Stimulated activated CD8-positive, alpha-beta memory T cell treated with anti-CD3 and anti-CD28 coated beads, Interleukin-2, amount 100 ng/mL, for 1 hour (primary cell): ENCODE results near the gene NFIA.

ENCODE experiments used
- DNase-seq, 2 donors: peaks; one replicate each; pipeline ENCODE4 v3.0.0-alpha.2; 2020; ENCODE audit warnings: low read depth in 2 of 2

NFIA gene

DNA sequence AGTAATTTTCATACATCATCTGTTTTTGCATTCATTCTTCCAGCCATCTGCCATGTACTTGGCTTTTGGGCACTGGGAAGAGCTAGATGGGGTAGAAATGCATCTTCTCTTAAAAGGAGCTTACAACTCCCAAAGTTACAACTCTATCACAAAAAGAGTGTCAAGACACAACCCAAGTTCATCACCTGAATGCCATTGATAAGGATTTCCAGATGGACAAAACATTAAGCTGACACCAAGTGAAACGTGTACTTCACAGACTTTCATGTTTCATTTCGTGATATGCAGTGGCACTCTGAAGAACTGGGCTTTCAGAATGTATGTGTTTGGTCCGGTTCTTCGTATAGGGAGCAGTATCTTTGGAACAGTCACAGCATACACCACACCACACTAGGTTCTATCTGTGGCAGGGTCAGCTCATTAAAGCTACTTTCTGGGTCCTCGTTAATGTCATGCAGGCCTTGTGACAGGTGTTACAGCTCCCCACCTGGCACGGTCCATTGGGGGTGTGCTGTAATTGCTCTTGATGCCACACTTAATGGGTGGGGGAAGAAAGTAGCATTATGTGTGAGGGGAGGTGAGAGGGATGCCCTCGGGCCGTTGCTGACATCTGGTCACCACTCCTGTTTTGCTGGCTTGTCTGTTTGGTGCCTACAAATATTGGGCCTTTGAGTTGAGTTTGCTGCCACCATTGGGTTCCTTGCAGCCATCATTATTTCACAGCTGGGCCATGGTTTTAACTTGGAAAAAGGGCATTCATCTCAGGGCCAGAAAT is 164.9 kb downstream of the NFIA start:
- no peak for DNase-seq

DNA sequence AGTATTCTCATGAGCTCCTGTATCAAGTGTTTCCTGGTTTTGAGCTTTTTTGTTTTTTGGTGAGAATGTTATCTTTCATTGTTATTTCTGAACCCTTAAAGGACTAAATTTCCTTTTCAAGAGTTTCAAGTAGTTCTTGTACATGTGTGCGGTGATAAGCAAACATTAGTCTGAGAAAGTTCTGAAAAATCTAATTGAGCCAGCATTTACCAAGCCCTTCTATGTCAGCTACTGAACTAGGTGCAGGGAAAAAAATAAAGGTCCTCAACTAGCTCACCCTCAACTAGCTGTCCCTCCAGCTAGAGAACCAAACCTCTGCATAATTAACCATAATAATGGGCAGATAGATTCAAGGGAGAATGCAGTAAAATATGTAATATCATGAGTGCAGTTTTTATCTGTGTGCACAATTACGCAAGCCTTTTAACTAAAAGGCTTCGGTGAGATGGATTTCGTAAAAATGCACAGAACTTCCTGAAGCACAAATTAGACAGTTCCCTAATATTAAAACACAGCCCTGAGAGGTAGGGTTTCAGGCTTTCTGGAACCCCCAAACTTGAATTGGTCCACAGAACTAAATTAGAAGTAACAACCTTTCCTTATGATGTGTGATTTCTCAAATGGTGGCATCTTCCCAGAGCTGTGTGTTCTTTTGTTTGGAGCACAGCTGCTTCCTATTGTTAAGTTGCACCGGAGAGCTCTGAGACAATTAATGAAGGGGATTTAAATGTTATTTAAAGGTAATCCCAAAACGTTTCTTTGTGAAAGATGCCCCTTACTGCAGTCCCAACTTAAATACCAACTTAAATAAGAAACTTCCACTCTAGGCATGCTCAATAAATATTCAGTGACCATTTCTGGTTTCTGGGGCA is 165.8 kb downstream of the NFIA start:
- no peak for DNase-seq

DNA sequence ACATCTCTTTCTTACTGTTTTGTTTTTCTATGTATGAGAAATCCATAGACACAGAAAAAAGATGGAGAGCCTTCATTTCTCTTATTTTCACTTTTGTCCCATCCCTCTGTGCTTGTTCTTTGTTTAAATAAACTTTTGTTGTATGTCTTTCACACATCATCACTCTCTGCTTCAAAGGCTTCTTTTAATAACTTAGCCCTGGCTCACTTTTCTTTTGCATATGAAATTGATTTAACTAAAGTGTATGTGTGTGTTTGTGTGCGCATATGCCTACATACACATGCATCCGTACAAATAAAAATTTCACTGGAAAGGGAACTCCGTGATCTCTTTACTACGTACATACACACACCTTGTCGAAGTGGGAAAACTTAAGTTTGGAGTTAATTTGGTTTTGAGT is 168.6 kb downstream of the NFIA start:
- no peak for DNase-seq

DNA sequence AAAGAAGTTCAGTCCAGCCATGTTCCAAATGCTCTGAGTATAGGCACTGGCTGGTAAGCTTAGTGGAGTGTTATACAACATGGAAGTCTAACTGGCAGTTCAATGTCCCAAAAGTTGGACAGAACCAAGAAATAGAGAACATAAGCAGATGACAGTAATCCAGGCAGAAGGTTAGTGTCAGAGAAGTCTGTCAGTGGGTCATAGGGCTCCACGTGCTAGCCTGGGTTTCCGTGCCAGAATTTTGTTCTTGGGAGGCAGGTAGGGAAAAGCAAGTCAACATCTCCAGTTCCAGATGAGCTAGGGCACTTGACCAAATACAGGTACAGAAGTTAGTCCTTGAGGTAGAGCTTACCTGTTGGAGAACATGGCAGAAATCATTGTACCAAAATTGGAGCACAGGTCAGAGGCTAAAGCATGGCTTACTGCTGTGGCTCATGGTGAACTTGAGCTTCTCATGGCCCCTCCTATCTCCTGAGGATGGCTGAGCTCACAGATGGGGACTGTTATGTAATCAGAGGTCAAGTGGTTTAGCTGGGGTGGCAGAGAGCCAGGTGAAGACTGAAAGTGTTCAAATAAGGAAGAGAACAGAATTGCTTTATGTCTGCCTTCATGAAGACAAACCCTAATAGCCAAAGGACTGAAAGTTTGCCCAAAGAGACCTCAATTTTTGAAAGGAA is 170.8 kb downstream of the NFIA start:
- DNase-seq = no peak

DNA sequence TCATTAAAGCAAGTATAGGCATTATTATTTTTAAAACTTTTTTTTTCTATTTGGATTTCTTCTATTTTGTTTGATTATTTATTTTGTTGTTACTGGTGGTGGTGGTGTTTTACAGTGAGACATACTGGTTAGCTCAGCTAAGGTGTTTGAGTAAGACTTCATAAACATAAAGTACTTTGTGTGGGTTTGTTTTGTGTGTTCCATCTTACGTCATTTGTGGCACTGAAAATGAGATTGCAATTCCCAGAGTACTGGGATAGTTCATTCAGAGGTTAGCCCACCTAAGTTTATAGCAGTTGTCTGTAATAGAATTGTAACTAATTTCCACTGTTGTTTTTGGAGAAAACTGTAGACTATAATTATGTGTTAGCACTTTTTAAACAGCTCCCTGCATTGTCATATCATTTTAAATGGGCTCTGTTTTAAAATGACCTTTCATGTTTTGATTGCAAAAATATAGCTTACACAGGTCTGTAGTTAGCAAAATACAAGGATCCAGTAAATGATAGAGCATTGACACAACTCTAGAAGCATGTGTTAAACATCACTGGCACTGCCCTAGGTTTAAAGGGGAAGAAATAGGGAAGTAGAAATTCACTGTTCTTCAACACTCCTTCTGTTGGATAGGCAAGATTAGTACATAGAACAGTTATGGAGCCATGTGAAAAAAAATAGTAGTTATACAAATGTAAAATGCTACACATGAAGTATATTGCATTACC is 171.7 kb downstream of the NFIA start:
- no peak for DNase-seq

DNA sequence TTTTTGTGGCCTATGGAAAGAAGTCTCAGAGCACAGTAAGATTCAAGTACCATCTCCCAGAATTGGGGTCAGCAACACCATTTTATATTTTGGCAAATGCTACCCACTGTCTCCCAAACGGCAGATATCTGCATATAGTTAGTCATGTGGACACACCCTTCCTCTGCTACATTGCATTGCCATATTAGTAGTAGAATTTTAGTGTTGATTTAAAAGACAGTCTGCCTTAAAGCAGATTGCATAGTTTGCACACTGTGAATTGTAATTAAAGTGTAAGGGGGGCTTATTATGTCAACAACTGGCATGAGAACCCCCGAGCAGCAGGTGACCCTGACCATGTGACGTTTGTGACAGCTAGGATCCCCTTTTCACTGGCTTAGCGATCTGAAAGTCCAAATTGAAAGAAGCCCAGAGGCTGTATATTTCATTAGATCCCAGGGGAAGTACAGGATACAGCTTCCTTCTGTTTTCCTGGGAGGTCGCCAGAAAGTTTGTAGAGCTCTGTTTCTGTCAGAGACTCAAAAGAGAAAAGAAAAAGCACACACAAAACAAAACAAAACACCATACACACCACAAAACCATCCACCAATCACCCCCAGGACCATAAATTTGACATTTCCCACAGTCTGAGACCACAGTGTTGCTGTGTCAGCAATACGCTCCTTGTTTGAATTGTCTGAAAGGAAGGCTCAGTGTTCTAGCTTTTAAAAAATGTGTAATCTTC is 172.4 kb downstream of the NFIA start:
- no peak for DNase-seq

DNA sequence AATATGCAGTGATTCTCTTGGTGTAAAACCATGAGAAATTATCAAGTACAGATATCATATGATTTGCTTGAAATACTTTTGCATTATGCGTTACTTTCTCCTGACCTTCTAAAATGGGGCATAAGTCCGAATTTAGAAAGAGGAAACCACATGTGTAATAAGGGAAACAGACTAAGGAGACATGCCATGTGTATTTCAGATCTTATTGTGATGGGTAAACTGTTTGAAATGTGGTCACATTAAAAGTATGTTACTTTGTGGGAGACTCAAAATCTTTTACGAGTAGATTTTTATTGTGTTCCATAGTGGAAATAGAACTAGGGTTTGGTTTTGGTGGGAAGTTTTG is 173.0 kb downstream of the NFIA start:
- DNase-seq = no peak

DNA sequence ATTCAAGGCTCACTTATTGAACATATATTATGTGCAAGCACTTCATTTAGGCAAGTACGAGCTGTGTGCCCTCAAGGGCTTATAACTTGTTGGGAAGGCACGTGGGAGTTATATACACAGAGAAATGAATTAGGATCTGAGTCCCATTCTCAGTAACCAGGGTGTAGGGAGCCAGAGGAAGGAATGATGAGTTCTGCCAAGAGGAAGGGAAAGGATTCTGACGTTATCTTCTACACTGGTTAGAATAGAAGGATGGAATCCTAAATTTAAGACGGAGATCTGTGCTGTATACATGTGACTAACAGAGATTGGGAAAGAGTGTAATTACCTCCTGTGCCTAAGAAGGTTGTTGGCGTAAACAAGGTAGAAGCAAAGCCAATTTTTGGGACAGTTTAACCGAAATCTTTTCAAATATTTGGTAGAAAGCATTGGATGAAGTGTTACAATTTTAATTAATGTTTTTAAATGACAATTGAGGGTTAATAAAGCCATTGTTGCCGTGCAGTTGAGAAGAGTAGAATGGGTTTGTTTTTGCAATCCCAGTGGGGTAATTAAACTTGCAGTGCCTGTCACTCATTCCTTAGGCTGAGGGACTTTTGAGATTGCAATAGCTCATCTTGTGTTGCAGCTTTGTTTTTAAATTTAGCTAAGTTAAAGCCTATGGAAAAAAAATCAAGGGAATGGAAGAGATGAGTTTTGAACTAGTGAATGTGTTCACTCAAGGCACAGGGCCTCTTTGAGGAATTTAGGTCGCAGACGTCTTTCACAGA is 177.2 kb downstream of the NFIA start:
- DNase-seq = no peak

DNA sequence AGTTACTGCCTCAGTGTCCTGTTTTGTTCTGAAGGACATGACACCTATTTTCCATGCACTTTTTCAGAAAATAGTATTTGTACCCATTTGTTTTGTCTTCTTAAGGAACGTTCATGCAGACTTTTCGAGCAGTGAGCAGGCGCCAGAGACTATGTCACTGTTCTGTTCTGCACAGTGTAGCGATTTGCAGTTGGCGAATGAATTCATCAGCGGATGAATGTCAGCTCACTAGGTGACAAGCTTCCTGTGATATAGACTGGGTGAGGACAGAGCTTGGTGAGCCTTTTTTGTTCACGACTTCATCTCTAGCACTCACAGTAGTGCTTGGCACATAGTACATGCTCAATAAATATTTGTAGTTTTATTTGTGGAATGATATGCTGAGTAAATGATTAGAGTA is 177.8 kb downstream of the NFIA start:
- no peak for DNase-seq

DNA sequence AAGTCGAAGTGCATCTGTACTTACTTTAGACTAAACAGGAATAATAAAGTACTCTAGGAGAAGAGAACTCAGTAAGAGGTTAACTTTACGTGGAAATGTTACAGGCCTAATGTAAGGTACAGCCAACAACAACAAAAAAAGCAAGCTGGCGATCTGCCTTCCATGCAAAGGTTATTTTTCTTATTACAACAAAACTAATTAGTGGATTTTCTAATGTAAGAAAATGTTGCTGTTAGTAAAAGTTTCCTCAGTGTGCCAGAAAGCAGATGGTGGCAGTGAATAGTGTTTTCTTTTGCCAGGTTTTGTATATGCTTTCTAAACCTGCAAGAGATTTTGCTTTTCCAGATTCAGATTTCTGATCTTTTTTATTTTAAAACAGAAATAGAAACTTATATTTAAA is 179.2 kb downstream of the NFIA start:
- no peak for DNase-seq

DNA sequence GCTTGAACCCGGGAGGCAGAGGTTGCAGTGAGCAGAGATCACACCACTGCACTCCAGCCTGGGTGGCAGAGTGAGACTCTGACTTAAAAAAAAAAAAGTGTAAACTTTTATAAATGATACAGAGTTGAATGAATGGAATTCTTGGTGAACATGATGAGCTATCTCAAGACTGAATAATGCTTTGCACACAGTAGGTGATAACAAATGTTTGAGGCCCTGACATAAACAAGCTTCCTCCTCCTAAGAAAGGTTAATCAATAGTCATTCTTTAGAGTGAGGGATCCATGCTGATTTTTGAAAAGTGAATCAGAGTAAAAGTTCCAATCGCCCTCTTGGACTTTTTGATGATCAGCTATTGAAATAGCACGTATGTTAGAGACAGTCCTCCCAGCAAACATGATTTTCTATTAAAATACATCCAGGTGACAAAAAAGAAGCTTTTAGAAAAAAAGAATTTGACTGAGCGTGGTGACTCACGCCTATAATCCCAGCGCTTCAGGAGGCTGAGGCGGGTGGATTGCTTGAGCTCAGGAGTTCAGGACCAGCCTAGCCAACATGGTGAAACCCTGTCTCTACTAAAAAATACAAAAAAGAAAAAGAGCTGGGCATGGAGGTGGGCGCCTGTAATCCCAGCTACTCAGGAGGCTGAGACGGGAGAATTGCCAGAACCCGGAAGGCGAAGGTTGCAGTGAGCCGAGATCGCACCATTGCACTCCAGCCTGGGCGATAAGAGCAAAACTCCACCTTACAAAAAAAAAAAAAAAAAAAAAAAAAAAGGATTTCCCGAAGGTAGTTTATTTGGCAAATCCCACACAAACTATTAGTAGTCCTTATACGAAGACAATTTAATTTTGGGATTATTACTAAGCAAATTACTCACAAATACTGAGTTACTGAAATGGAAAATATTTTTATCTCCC is 181.8 kb downstream of the NFIA start:
- DNase-seq = no peak

DNA sequence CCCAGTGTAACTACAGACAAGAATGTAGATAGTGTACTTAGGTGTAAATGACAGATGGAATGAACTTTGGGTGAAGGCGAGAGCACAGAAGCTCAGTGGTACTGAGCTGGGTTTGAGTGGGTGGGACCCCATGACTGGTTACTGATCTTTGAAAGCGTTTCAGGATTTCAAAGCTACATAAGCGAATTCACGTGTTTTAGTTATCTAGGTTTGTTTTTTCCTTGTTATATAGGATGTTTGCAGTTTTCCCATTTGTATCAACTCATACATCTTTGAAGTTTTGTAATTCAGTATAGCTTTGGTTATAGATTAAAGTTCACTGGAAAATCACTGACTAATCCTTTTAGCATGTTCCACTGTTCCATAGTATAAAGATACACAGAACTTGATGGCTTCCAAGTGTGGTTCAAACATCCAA is 182.5 kb downstream of the NFIA start:
- DNase-seq = no peak

DNA sequence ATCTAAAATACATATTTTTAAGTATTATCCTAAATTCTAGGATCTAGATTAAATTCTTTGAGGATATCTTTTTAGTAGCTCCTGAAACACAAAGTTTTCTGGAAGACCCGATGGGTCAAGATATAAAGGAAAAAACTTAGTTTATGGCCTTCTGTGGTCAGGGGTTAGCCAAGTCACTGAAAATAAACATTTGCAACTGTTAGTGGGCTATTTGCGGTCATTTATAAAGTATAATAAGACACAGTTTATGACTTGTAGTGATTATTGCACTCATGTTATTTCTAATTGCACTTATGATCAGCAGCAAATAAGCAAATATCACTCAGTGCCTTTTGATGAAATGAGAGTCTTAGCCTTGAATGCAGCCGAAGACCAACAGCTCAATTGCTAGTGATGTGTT is 183.3 kb downstream of the NFIA start:
- no peak for DNase-seq

DNA sequence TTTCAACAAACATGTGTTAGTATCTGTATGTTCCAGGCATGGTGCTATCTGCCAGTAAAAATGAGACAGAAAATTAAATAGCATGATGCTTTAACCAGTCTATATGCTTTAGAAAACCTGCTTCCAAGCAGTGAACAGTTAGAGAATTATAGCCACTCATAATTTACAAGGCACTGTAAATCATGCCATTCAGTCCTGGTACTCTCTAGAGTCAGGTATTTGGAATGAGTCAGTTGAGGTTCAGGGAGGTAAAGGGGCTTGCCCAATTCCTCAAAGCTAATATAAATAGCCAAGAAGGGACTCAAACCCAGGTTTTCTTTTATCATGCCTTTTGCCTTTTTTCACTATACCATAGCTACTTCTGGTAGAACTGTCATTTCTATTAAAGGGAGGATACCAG is 184.4 kb downstream of the NFIA start:
- DNase-seq = no peak

DNA sequence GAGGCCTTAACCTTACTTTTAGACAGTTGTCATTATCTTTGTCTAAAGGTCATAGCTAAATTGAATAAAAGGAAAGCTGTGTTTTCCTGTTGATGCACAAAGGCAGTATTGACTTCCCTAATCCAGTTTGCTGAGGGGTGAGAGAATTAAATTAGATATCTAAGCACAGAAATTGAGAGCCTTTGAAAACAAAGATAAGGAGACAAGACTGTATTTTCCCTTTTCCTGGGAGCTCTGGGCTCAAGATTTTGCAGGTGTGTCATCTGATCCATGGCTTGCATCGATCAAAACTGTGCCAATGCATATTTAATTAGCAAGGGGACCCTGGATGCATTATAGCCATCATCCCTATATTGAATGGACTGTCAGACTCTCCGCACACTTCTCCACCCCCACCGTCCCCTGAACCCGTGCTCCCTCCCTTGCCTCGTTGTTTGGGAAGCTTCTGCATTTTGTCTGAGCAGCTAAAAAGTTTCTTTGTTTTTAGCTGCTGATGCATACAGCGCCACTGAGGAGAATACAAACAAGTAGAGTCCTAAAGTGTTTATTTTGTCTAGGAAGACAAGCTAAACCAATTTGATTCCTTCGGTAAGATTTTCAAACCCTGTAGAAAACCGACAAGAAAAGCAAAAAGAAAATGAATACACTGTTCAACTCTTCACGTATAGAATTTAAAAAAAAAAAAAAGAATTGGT is 186.3 kb downstream of the NFIA start:
- no peak for DNase-seq

DNA sequence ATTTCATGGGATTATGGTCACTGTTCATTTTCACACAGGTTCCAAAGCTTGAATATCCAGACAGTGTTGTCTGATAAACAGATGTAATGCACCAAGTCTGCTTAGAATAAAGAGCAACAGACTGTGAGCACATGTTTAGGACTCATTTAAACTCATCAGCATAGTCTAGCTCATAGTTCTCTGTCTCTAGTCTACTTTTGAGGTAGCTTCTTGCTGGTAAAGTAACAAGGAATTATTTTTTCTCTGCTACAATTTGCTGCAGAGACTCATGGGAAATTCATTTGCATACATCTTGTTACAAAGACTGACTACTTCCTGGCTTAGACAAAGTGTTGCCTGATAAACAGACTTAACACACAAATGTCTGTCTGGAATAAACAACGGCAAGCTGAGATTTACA is 187.2 kb downstream of the NFIA start:
- DNase-seq = no peak

DNA sequence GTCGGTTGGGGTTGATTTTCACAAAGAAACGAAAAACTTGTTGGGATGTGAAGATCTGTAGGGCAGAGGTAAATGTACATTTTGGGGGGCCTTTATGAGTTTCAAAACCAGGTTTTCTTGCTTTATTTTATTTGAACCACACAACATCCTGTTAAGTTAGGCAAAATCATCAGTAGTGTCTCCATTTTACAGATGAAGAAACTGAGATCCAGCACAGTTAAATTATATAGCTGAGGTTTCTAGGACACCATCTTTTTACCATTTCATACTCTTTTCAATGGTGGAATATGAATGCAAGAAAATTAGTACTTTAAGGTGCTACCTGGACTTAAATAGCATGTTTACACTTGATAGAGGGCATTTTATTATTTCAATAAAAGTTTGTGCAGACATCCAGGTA is 187.7 kb downstream of the NFIA start:
- DNase-seq = no peak

DNA sequence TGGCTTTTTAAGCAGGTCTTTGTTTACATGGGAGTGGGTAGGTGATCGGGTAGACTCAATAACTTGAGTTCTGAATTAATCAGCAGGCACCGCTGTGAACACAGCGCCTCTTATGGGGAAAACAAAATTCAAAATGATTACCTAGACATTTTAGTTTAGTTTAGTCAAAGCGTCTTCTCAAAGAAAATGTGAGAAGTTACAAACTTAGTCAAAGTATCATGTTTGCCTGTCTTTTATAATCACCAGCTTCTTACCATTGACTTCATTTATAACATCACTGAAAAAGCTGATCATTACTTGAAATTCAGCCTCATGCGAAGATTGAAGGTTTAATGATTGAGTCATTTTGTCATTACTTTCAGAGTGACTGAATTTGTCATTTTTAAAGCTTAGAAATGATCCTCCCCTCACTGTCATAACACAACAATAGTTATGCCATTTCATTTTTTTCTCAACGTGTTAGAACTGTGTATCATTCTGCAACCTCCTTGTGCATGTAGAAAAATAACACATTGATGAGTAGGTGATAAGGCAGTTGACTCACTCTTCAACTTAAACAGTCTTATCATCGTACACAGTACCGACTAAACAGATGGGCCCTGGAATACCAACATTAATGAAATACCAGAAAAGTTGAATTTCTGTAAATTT is 188.5 kb downstream of the NFIA start:
- DNase-seq = no peak
